Measurements from ENCODE around the gene PTAFR.

The PTAFR gene

GRCh38 chr1:28160782-28161266, 15.7 kb downstream of the PTAFR start:
- Mint-ChIP-seq H3K4me1 (ENCODE audit: low read depth) (no peaks in the 10 kb centered on the region), H3K4me3 (no peak overlapping the region), H3K36me3 (peaks cover 8% of the 10 kb centered on the region), H3K27ac (no peak overlapping the region), H3K27me3 (peaks cover 21% of the 10 kb centered on the region), H3K9me3 (ENCODE audit: low read depth) (no peaks in the 10 kb centered on the region)

GRCh38 chr1:28159680-28160079, 16.8 kb downstream of the PTAFR start:
- Mint-ChIP-seq H3K4me3 (no peak overlapping the region), H3K27me3 (peaks cover 20% of the 10 kb centered on the region), H3K27ac (no peak overlapping the region), H3K9me3 (ENCODE audit: low read depth) (no peaks in the 10 kb centered on the region), H3K36me3 (peaks cover 8% of the 10 kb centered on the region), H3K4me1 (ENCODE audit: low read depth) (no peaks in the 10 kb centered on the region)

GRCh38 chr1:28159243-28159642, 17.2 kb downstream of the PTAFR start:
- Mint-ChIP-seq H3K27me3 (peaks cover 20% of the 10 kb centered on the region), H3K4me1 (ENCODE audit: low read depth) (no peaks in the 10 kb centered on the region), H3K27ac (no peak overlapping the region), H3K4me3 (no peak overlapping the region), H3K9me3 (ENCODE audit: low read depth) (no peaks in the 10 kb centered on the region), H3K36me3 (peaks cover 8% of the 10 kb centered on the region)

GRCh38 chr1:28157894-28158293, 18.6 kb downstream of the PTAFR start:
- peaks cover 14% of the 10 kb centered on the region for H3K27me3 Mint-ChIP-seq
- H3K4me1 Mint-ChIP-seq (ENCODE audit: low read depth): no peaks in the 10 kb centered on the region
- no peaks in the 10 kb centered on the region for H3K9me3 Mint-ChIP-seq (ENCODE audit: low read depth)
- H3K27ac Mint-ChIP-seq: no peak overlapping the region
- no peak overlapping the region for H3K4me3 Mint-ChIP-seq
- H3K36me3 Mint-ChIP-seq: peaks cover 5% of the 10 kb centered on the region

- no peak overlapping the region for H3K4me3 Mint-ChIP-seq
- H3K27me3 Mint-ChIP-seq: peaks cover 10% of the 10 kb centered on the region
- no peaks in the 10 kb centered on the region for H3K9me3 Mint-ChIP-seq (ENCODE audit: low read depth)
- peaks cover 4% of the 10 kb centered on the region for H3K36me3 Mint-ChIP-seq
- H3K27ac Mint-ChIP-seq: no peak overlapping the region
- H3K4me1 Mint-ChIP-seq (ENCODE audit: low read depth): no peaks in the 10 kb centered on the region
Measured at GRCh38 chr1:28156821-28157220, 19.7 kb downstream of the PTAFR start.

- Mint-ChIP-seq H3K27ac (no peak overlapping the region), H3K36me3 (peaks cover 4% of the 10 kb centered on the region), H3K4me3 (no peak overlapping the region), H3K27me3 (peaks cover 3% of the 10 kb centered on the region), H3K9me3 (ENCODE audit: low read depth) (no peaks in the 10 kb centered on the region), H3K4me1 (ENCODE audit: low read depth) (no peaks in the 10 kb centered on the region)
Measured at GRCh38 chr1:28155628-28156027, 20.9 kb downstream of the PTAFR start.

- Mint-ChIP-seq H3K36me3 (peaks cover 11% of the 10 kb centered on the region), H3K27me3 (peaks cover 3% of the 10 kb centered on the region), H3K9me3 (ENCODE audit: low read depth) (no peaks in the 10 kb centered on the region), H3K4me3 (no peak overlapping the region), H3K27ac (no peak overlapping the region), H3K4me1 (ENCODE audit: low read depth) (no peaks in the 10 kb centered on the region)
Measured at GRCh38 chr1:28154078-28154594, 22.4 kb downstream of the PTAFR start.

GRCh38 chr1:28150125-28150780, 26.2 kb downstream of the PTAFR start:
- no peaks in the 10 kb centered on the region for H3K4me1 Mint-ChIP-seq (ENCODE audit: low read depth)
- no peaks in the 10 kb centered on the region for H3K9me3 Mint-ChIP-seq (ENCODE audit: low read depth)
- no peak overlapping the region for H3K27ac Mint-ChIP-seq
- no peak overlapping the region for H3K4me3 Mint-ChIP-seq
- no peaks in the 10 kb centered on the region for H3K27me3 Mint-ChIP-seq
- peaks cover 11% of the 10 kb centered on the region for H3K36me3 Mint-ChIP-seq

GRCh38 chr1:28148880-28149195, 27.7 kb downstream of the PTAFR start:
- Mint-ChIP-seq H3K9me3 (ENCODE audit: low read depth) (no peaks in the 10 kb centered on the region), H3K4me3 (no peak overlapping the region), H3K27ac (no peak overlapping the region), H3K36me3 (peaks cover 11% of the 10 kb centered on the region), H3K4me1 (ENCODE audit: low read depth) (peaks cover 5% of the 10 kb centered on the region), H3K27me3 (no peaks in the 10 kb centered on the region)

GRCh38 chr1:28147264-28148094, 29.0 kb downstream of the PTAFR start:
- H3K36me3 Mint-ChIP-seq: peaks cover 11% of the 10 kb centered on the region
- no peak overlapping the region for H3K27ac Mint-ChIP-seq
- no peak overlapping the region for H3K4me3 Mint-ChIP-seq
- H3K4me1 Mint-ChIP-seq (ENCODE audit: low read depth): peaks cover 5% of the 10 kb centered on the region
- no peaks in the 10 kb centered on the region for H3K9me3 Mint-ChIP-seq (ENCODE audit: low read depth)
- H3K27me3 Mint-ChIP-seq: no peaks in the 10 kb centered on the region

GRCh38 chr1:28145728-28146127, 30.8 kb downstream of the PTAFR start:
- Mint-ChIP-seq H3K27me3 (no peaks in the 10 kb centered on the region), H3K4me3 (no peak overlapping the region), H3K9me3 (ENCODE audit: low read depth) (no peaks in the 10 kb centered on the region), H3K36me3 (peaks cover 8% of the 10 kb centered on the region), H3K27ac (no peak overlapping the region), H3K4me1 (ENCODE audit: low read depth) (peaks cover 5% of the 10 kb centered on the region)

- Mint-ChIP-seq H3K27me3 (no peaks in the 10 kb centered on the region), H3K4me1 (ENCODE audit: low read depth) (peaks cover 5% of the 10 kb centered on the region), H3K27ac (peak overlapping the region; percentile 41), H3K9me3 (ENCODE audit: low read depth) (no peaks in the 10 kb centered on the region), H3K36me3 (no peaks in the 10 kb centered on the region), H3K4me3 (no peak overlapping the region)
Measured at GRCh38 chr1:28144203-28145135, 32.0 kb downstream of the PTAFR start.

- Mint-ChIP-seq H3K4me3 (no peak overlapping the region), H3K36me3 (no peaks in the 10 kb centered on the region), H3K27ac (peak overlapping the region; percentile 18), H3K9me3 (ENCODE audit: low read depth) (no peaks in the 10 kb centered on the region), H3K4me1 (ENCODE audit: low read depth) (peaks cover 5% of the 10 kb centered on the region), H3K27me3 (peaks cover 2% of the 10 kb centered on the region)
Measured at GRCh38 chr1:28143496-28144202, 32.8 kb downstream of the PTAFR start.

GRCh38 chr1:28141685-28142084, 34.8 kb downstream of the PTAFR start:
- no peak overlapping the region for H3K27ac Mint-ChIP-seq
- peaks cover 2% of the 10 kb centered on the region for H3K27me3 Mint-ChIP-seq
- no peaks in the 10 kb centered on the region for H3K9me3 Mint-ChIP-seq (ENCODE audit: low read depth)
- H3K4me1 Mint-ChIP-seq (ENCODE audit: low read depth): peaks cover 5% of the 10 kb centered on the region
- H3K36me3 Mint-ChIP-seq: no peaks in the 10 kb centered on the region
- H3K4me3 Mint-ChIP-seq: no peak overlapping the region

Measured in activated naive CD8-positive, alpha-beta T cell (primary cell).